Activated naive CD4-positive, alpha-beta T cell treated with anti-CD3 and anti-CD28 coated beads, Interleukin-2, amount 10 ng/mL, durations not matched to agents 7 days and 5 days (primary cell): Measurements from ENCODE around the gene STH.

Experiments
- CTCF ChIA-PET: fragments of 350-600 bp; sonication (Branson Sonifier 250); formaldehyde crosslinking; loops from one replicate; lab custom pipeline; 2021; ENCODE audit warnings: antibody characterized with exemption; lab: Charles Lee
- DNase-seq: peaks from one replicate; pipeline ENCODE4 v3.0.0-alpha.2; 2020
- H3K27ac Mint-ChIP-seq: one replicate; pipeline ENCODE4 v1.8.0; 2021; ENCODE audit warnings: mild to moderate bottlenecking, moderate library complexity, mixed read lengths
- H3K27me3 Mint-ChIP-seq: one replicate; pipeline ENCODE4 v1.8.0; 2021; ENCODE audit warnings: mild to moderate bottlenecking, mixed read lengths
- H3K36me3 Mint-ChIP-seq: one replicate; pipeline ENCODE4 v1.8.0; 2021; ENCODE audit warnings: mixed read lengths
- H3K4me1 Mint-ChIP-seq: one replicate; pipeline ENCODE4 v1.8.0; 2021; ENCODE audit warnings: mixed read lengths
- H3K4me3 Mint-ChIP-seq: one replicate; pipeline ENCODE4 v1.8.0; 2021; ENCODE audit warnings: mild to moderate bottlenecking, moderate library complexity, mixed read lengths
- H3K9me3 Mint-ChIP-seq: one replicate; pipeline ENCODE4 v1.8.0; 2021; ENCODE audit warnings: mixed read lengths

STH gene

DNA sequence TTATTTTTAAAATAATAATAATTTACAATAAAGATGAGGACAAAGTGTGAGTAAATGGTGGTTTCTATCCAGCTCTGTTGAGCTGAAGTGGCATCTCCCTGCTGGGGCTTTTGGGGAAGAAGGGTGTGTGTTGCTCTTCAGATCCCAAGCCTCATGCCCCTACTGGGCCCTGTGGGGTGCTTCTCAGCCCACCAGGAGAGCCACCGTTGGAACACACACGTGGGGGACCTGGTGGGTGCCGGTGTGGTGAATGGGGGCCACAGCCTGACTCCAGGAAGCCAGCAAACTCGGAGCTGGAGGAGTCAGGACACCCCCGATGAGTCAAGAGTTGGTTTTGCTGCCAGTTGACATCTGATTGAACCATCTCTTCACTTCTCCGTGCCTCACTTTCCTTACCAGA, 37.8 kb upstream of the STH start:
- CTCF ChIA-PET = interaction anchor here (0.6 kb wide), 1 partner anchor 1305 kb away, joined by 3 read pairs; the partner anchor contains the start of gene MEIOC
- H3K9me3 Mint-ChIP-seq = no peaks in the 10 kb centered on the region
- H3K27ac Mint-ChIP-seq = no peak overlapping the region
- H3K27me3 Mint-ChIP-seq = peaks cover 21% of the 10 kb centered on the region
- no peaks in the 10 kb centered on the region for H3K4me1 Mint-ChIP-seq
- H3K36me3 Mint-ChIP-seq = no peaks in the 10 kb centered on the region
- DNase-seq = no peak
- H3K4me3 Mint-ChIP-seq = no peak overlapping the region

DNA sequence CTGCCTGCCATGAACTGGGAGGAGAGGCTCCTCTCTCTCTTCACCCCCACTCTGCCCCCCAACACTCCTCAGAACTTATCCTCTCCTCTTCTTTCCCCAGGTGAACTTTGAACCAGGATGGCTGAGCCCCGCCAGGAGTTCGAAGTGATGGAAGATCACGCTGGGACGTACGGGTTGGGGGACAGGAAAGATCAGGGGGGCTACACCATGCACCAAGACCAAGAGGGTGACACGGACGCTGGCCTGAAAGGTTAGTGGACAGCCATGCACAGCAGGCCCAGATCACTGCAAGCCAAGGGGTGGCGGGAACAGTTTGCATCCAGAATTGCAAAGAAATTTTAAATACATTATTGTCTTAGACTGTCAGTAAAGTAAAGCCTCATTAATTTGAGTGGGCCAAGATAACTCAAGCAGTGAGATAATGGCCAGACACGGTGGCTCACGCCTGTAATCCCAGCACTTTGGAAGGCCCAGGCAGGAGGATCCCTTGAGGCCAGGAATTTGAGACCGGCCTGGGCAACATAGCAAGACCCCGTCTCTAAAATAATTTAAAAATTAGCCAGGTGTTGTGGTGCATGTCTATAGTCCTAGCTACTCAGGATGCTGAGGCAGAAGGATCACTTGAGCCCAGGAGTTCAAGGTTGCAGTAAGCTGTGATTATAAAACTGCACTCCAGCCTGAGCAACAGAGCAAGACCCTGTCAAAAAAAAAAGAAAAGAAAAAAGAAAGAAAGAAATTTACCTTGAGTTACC, 36.7 kb upstream of the STH start:
- Mint-ChIP-seq H3K4me3 (no peak overlapping the region), H3K27me3 (peaks cover 20% of the 10 kb centered on the region), H3K36me3 (no peaks in the 10 kb centered on the region), H3K27ac (no peak overlapping the region), H3K9me3 (no peaks in the 10 kb centered on the region), H3K4me1 (no peaks in the 10 kb centered on the region)
- CTCF ChIA-PET = no interaction called here
- no peak for DNase-seq

DNA sequence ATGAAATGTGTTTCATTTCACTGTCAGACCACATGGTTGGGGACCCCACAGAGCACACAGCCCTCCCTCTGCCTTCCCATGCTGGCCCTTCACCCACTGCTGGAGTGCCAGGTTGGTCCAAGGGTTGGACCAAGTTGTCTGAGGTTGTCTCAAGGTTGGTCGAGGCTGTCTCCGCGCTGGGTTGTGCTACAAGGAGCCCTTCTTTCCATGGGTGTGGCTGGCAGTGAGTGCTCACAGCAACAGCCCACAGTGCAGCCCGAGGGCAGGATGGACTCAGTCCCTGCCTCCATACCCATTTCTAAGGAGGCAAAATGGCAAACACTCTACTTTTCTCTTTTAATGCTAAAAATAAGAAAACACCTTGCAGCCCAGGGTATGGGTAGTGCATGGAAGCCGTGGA, 35.8 kb upstream of the STH start:
- no peaks in the 10 kb centered on the region for H3K9me3 Mint-ChIP-seq
- H3K4me1 Mint-ChIP-seq = no peaks in the 10 kb centered on the region
- H3K4me3 Mint-ChIP-seq = no peak overlapping the region
- CTCF ChIA-PET = no interaction called here
- H3K27ac Mint-ChIP-seq = no peak overlapping the region
- H3K27me3 Mint-ChIP-seq = peaks cover 28% of the 10 kb centered on the region
- H3K36me3 Mint-ChIP-seq = no peaks in the 10 kb centered on the region
- DNase-seq = no peak

DNA sequence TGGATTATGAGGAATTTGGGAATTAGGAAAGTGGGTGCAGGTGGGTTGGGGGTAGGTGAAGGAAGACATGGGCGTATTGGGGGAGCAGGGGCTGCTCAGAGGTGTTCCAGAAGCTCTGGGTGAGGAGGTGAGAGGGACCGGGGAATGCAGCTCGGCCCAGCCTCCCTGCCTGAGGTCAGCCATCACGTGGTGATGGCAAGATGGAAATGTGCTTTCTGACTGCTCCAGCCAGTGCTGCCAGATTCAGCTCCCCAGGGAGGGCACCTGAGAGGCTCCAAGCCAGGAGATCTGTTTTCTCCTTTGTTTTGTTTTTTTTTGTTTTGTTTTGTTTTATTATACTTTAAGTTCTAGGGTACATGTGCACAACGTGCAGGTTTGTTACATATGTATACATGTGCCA, 35.2 kb upstream of the STH start:
- Mint-ChIP-seq H3K4me3 (no peak overlapping the region), H3K4me1 (no peaks in the 10 kb centered on the region), H3K27ac (no peak overlapping the region), H3K36me3 (no peaks in the 10 kb centered on the region), H3K27me3 (peaks cover 29% of the 10 kb centered on the region), H3K9me3 (no peaks in the 10 kb centered on the region)
- DNase-seq = no peak
- CTCF ChIA-PET = no interaction called here

DNA sequence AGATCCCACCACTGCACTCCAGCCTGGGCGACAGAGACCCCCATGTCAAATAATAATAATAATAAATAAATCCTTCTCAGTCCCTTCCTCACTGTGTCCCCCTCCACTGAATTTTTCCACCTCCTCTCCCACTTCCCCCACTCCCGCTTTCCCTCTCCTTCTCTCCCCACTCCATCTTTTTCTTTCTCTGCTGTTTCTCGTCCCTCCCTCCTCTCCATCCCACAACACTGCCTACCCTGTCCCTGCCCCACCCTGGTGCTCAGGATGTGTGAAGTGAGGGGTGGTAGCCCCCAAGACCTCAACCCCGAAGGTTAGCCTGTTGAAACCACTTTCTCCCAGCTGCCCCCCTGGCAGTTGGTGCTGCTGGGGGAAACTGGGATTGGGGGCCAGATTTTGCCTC, 34.4 kb upstream of the STH start:
- no peak for DNase-seq
- no peaks in the 10 kb centered on the region for H3K9me3 Mint-ChIP-seq
- peaks cover 32% of the 10 kb centered on the region for H3K27me3 Mint-ChIP-seq
- H3K36me3 Mint-ChIP-seq = no peaks in the 10 kb centered on the region
- no peak overlapping the region for H3K4me3 Mint-ChIP-seq
- H3K27ac Mint-ChIP-seq = no peak overlapping the region
- no peaks in the 10 kb centered on the region for H3K4me1 Mint-ChIP-seq
- CTCF ChIA-PET = no interaction called here

DNA sequence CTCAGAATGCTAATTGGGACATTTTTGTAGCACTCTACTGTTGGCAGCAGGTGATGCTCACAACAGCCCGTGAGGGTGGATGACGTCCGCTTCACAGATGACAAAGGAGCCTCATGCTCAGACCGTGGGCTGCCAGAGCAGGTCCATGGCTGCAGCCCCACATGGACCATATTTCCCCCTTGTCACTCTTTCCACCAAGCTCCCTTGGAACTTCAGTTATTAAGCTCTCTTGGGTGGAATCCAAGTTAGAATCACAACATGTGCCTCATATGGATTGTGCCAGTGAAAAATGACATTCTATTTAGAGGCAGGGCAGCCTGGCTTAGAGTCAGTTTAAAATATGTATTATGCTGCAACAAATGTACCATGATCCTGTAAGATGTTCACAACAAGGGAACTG, 33.2 kb upstream of the STH start:
- Mint-ChIP-seq H3K4me1 (no peaks in the 10 kb centered on the region), H3K27me3 (peaks cover 37% of the 10 kb centered on the region), H3K27ac (no peak overlapping the region), H3K36me3 (no peaks in the 10 kb centered on the region), H3K9me3 (no peaks in the 10 kb centered on the region), H3K4me3 (no peak overlapping the region)
- CTCF ChIA-PET = no interaction called here
- DNase-seq = no peak

DNA sequence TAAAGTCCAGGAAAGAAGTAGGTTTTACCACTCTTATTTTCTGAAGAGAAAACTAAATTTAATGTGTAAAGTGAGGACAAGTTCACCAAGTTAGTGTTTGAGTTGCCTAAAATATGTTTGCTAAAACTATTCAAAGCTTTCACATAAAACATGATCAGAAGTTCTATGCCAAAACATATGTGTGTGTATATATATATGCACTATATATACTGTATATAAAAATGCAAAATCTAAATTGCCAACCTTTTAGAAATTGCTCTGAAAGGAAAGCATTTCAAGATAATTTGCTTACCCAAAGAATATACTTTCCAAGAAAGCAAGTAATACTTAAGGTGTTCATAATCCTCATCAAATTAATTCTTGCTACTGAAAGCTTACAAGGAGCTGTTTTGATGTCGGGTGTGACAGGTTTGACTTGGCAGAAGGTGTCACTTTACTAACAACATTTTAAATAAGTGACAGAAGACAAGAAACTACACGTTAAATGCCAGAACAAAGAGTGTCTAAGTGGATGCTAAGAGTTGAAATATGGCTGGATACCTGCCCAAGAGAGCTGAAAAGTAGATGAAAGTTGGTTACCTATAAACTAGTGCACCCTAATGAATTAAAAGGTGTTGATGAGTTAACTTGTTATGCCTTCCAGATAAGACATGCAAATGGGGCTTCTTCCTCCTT, 32.3 kb upstream of the STH start:
- no peaks in the 10 kb centered on the region for H3K4me1 Mint-ChIP-seq
- peaks cover 39% of the 10 kb centered on the region for H3K27me3 Mint-ChIP-seq
- H3K36me3 Mint-ChIP-seq = no peaks in the 10 kb centered on the region
- no peak overlapping the region for H3K4me3 Mint-ChIP-seq
- CTCF ChIA-PET = interaction anchor here (1.1 kb wide), 1 partner anchor 17 kb away, joined by 4 read pairs; no protein-coding TSS in a partner anchor
- no peak for DNase-seq
- no peaks in the 10 kb centered on the region for H3K9me3 Mint-ChIP-seq
- no peak overlapping the region for H3K27ac Mint-ChIP-seq

DNA sequence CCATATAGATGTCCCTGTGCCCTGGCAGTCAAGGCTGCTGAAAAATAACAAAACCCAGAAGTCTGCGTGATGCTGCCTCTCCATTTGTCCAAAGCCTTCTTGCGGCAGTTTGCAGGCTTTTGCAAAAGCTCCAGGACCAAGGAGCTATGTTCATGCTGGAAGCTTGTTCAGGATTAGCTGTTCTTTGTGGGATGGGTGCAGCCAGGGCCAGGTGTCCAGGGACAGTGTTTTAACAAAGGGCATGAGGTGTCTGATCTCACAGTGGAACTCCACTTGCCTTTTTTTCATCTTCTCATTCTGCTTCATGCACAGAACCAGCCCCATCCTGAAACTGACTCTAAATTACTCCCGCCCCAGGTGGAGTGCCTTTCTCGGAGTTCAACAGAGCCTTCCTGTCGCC, 31.7 kb upstream of the STH start:
- no peak for DNase-seq
- H3K4me1 Mint-ChIP-seq = no peaks in the 10 kb centered on the region
- H3K27me3 Mint-ChIP-seq = peaks cover 34% of the 10 kb centered on the region
- no peaks in the 10 kb centered on the region for H3K9me3 Mint-ChIP-seq
- H3K36me3 Mint-ChIP-seq = no peaks in the 10 kb centered on the region
- H3K4me3 Mint-ChIP-seq = no peak overlapping the region
- CTCF ChIA-PET = interaction anchor here (1.1 kb wide), 1 partner anchor 18 kb away, joined by 4 read pairs; no protein-coding TSS in a partner anchor
- H3K27ac Mint-ChIP-seq = no peak overlapping the region

DNA sequence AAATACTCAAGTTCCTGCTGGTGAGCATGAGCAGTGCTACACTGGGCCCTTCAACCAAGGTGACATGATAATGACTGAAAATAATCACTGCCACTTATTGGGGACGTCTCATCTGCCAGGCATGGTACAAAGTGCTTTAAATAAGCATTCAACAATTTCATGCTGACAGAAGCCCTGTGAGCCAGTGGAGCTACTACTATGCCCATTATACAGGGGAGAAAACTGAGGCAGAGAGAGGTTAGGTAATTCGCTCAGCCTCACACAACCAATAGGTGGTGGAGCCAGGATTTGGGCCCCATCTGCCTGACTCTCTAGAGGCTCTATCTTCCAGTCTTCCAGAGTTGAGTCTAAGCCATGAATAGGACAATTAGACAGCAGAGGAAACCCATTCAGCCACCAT, 30.3 kb upstream of the STH start:
- CTCF ChIA-PET = no interaction called here
- no peak overlapping the region for H3K27ac Mint-ChIP-seq
- no peaks in the 10 kb centered on the region for H3K4me1 Mint-ChIP-seq
- no peak for DNase-seq
- no peak overlapping the region for H3K4me3 Mint-ChIP-seq
- no peaks in the 10 kb centered on the region for H3K36me3 Mint-ChIP-seq
- no peaks in the 10 kb centered on the region for H3K9me3 Mint-ChIP-seq
- H3K27me3 Mint-ChIP-seq = peaks cover 30% of the 10 kb centered on the region

DNA sequence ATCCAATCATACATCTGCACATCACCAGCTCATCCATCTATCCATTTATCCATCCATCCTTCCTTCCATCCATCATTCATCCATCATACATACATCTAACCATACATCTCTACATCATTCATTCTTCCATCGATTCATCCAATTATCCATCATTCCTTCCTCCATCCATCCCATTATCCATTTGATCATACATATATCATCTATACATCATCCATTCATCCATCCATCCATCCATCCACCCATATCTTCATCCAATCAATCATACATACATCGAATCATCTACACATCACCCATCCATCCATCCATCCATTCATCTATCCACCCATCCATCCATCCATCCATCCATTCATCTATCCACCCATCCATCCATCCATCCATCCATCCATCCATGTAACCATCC, 29.3 kb upstream of the STH start:
- Mint-ChIP-seq H3K27me3 (peaks cover 28% of the 10 kb centered on the region), H3K9me3 (no peaks in the 10 kb centered on the region), H3K27ac (no peak overlapping the region), H3K4me3 (no peak overlapping the region), H3K36me3 (no peaks in the 10 kb centered on the region), H3K4me1 (no peaks in the 10 kb centered on the region)
- CTCF ChIA-PET = no interaction called here
- DNase-seq = no peak

DNA sequence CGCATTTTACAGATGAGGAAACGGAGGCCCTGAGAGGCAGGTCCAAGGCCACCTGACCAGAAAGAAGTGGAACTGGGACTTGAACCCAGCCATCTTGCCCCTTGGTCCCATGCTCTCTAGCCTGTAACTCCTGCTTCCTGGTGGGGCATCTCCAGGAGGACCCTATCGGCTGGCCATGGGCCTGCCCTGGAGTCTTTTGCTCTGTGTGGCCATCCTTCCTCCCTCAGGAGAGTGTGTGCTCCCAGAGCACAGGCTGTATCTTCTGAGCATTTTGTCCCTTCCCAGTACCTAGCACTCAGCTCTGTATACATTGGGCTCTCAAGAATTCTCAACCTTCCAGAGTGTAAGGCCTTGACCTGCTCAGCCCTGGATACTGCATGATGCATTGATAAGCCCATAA, 28.4 kb upstream of the STH start:
- no peak for DNase-seq
- Mint-ChIP-seq H3K9me3 (no peaks in the 10 kb centered on the region), H3K36me3 (no peaks in the 10 kb centered on the region), H3K27ac (no peak overlapping the region), H3K4me3 (no peak overlapping the region), H3K27me3 (peaks cover 28% of the 10 kb centered on the region), H3K4me1 (no peaks in the 10 kb centered on the region)
- CTCF ChIA-PET = interaction anchor here (2.0 kb wide), 1 partner anchor 21 kb away, joined by 5 read pairs; no protein-coding TSS in a partner anchor

DNA sequence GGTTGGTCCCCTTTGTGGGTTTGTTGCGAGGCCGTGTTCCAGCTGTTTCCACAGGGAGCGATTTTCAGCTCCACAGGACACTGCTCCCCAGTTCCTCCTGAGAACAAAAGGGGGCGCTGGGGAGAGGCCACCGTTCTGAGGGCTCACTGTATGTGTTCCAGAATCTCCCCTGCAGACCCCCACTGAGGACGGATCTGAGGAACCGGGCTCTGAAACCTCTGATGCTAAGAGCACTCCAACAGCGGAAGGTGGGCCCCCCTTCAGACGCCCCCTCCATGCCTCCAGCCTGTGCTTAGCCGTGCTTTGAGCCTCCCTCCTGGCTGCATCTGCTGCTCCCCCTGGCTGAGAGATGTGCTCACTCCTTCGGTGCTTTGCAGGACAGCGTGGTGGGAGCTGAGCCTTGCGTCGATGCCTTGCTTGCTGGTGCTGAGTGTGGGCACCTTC, 27.3 kb upstream of the STH start:
- H3K36me3 Mint-ChIP-seq = no peaks in the 10 kb centered on the region
- CTCF ChIA-PET = interaction anchor here (2.0 kb wide), 1 partner anchor 22 kb away, joined by 5 read pairs; no protein-coding TSS in a partner anchor

DNA sequence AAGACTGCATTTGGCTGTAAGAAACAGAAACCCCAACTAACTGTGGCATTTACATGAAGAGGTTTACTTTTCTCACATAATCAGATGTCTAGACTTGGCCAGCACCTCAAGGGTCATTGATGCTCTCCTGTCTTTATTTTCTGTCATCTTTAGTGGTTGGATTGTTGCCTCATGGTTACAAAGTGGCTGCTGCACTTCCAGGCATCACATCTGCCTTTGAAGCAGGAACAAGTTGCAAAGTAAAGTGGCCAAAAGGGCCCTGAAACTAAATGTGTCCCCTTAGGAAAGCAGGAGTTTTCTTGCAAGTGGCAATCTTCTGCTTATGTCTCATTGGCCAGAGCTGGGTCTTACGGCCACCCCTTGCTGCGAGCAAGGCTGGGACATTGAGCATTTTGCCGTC, 26.5 kb upstream of the STH start:
- Mint-ChIP-seq H3K36me3 (no peaks in the 10 kb centered on the region), H3K9me3 (no peaks in the 10 kb centered on the region), H3K4me1 (peaks cover 2% of the 10 kb centered on the region), H3K27me3 (peaks cover 28% of the 10 kb centered on the region), H3K27ac (no peak overlapping the region), H3K4me3 (no peak overlapping the region)
- CTCF ChIA-PET = interaction anchor here (2.0 kb wide), 1 partner anchor 23 kb away, joined by 5 read pairs; no protein-coding TSS in a partner anchor
- no peak for DNase-seq

More for the DNA sequence above, 27.3 kb upstream of the STH start:
- no peak for DNase-seq
- Mint-ChIP-seq H3K9me3 (no peaks in the 10 kb centered on the region), H3K4me3 (no peak overlapping the region), H3K27ac (no peak overlapping the region), H3K4me1 (no peaks in the 10 kb centered on the region), H3K27me3 (peaks cover 32% of the 10 kb centered on the region)

DNA sequence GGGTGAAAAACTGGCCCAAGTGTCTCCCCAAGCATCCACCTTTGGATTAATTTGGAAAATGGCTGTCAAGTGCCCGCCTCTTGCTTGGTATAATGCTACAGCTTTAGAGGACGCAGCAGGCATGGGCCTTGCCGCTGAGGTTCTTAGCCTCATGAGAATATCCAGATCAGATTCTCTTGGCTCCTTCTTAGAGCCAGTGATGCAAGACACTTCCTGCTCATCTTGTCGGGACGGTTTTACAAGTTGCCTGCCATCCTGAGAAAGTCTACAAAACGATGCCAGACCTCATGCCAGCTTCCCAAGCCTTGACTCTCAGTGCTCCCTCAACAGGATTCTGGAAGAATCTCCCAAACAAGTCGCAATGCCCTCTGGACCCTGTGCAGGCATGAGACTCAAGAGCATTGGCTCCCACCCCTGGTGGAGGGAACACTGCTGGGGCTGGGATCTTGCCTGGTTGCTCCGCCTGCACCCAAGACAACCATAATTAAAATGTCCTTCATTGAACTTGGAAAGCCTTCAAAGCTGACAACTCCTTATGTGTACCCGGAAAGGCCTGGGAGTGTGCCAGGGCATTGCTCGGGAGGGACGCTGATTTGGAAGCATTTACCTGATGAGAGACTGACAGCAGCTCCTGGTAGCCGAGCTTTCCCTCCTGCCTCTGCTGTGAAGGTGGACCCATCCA, 25.8 kb upstream of the STH start:
- H3K27ac Mint-ChIP-seq = no peak overlapping the region
- H3K27me3 Mint-ChIP-seq = peaks cover 26% of the 10 kb centered on the region
- no peak overlapping the region for H3K4me3 Mint-ChIP-seq
- H3K36me3 Mint-ChIP-seq = no peaks in the 10 kb centered on the region
- CTCF ChIA-PET = no interaction called here
- peaks cover 3% of the 10 kb centered on the region for H3K4me1 Mint-ChIP-seq
- DNase-seq = no peak
- H3K9me3 Mint-ChIP-seq = no peaks in the 10 kb centered on the region
